Fibroblast of skin of left biceps (primary cell): ENCODE measurements around the gene EPN3.

Experiments
- DNase-seq, 2 experiments: peaks; one replicate each; pipeline ENCODE4 v3.0.0-alpha.2; 2013; ENCODE audit warnings: low read depth in 2 of 2

Gene EPN3

GRCh38 chr17:50549256-50549941 is 16.9 kb downstream of the EPN3 start:
- no peak for DNase-seq

GRCh38 chr17:50549969-50550368 is 17.4 kb downstream of the EPN3 start:
- DNase-seq = no peak

GRCh38 chr17:50550661-50551432 is 18.3 kb downstream of the EPN3 start:
- peak; percentile 36 to 45 for DNase-seq

GRCh38 chr17:50551433-50551815 is 18.9 kb downstream of the EPN3 start:
- no peak for DNase-seq

GRCh38 chr17:50551884-50552283 is 19.3 kb downstream of the EPN3 start:
- no peak for DNase-seq

- DNase-seq = no peak
Measured at GRCh38 chr17:50554201-50554600, 21.7 kb downstream of the EPN3 start.

- DNase-seq = no peak
Measured at GRCh38 chr17:50556803-50557202, 24.3 kb downstream of the EPN3 start.

- DNase-seq = no peak
Measured at GRCh38 chr17:50557630-50558029, 25.1 kb downstream of the EPN3 start.

- no peak for DNase-seq
Measured at GRCh38 chr17:50558091-50558490, 25.6 kb downstream of the EPN3 start.

GRCh38 chr17:50558581-50558940 is 26.0 kb downstream of the EPN3 start:
- no peak for DNase-seq

GRCh38 chr17:50558941-50559614 is 26.5 kb downstream of the EPN3 start:
- DNase-seq = no peak

- no peak for DNase-seq
Measured at GRCh38 chr17:50559674-50560184, 27.2 kb downstream of the EPN3 start.

- peak; percentile 58 to 66 for DNase-seq
Measured at GRCh38 chr17:50560185-50560824, 27.8 kb downstream of the EPN3 start, which contains the start of gene CACNA1G. TSS of gene CACNA1G (plus strand) at chr17:50560715. CDS start at chr17:50561460, 745 bp downstream.

GRCh38 chr17:50560931-50561745 is 28.6 kb downstream of the EPN3 start:
- no peak for DNase-seq

GRCh38 chr17:50561746-50562141 is 29.2 kb downstream of the EPN3 start:
- no peak for DNase-seq

GRCh38 chr17:50562242-50563091 is 29.9 kb downstream of the EPN3 start:
- DNase-seq = no peak

GRCh38 chr17:50563092-50563511 is 30.6 kb downstream of the EPN3 start:
- no peak for DNase-seq

GRCh38 chr17:50564916-50565315 is 32.4 kb downstream of the EPN3 start:
- peak; percentile 63 to 69 for DNase-seq

GRCh38 chr17:50565402-50566350 is 33.1 kb downstream of the EPN3 start:
- no peak for DNase-seq
